HG02588 (cell line): ENCODE measurements around the gene MUC7.
A peak's percentile ranks its signal among the peaks of the same experiment; 100 is the strongest.

Experiments
- ATAC-seq: cut with Tn5 transposase; IDR thresholded peaks from one replicate; pipeline ENCODE4 v1.9.1; 2021; ENCODE audit warnings: mild to moderate bottlenecking, moderate library complexity; ENCODE audit not compliant: unreplicated experiment

The MUC7 gene

GRCh38 chr4:70531981-70532380, 60.0 kb downstream of the MUC7 start:
- ATAC-seq, result peak; percentile 76
